ENCODE data around the gene LARP1. TPM values are rescaled to one million over a fixed set of nuclear protein-coding genes. Genes with fewer than 3 reads are reported as not detected.

The LARP1 gene
- total RNA-seq, 1 donor from 2014 or later, result 338 TPM

GRCh38 chr5:154773326-154773725, 18.1 kb downstream of the LARP1 start:
- peaks cover 48% of the 10 kb centered on the region for H3K4me1 Mint-ChIP-seq (ENCODE audit: low read depth)
- peaks cover 4% of the 10 kb centered on the region for H3K36me3 Mint-ChIP-seq (ENCODE audit: low read depth)
- no peaks in the 10 kb centered on the region for H3K9me3 Mint-ChIP-seq
- intact Hi-C loops (cut with micrococcal nuclease), result no loop called here
- H3K27me3 Mint-ChIP-seq (ENCODE audit: insufficient read depth), result no peaks in the 10 kb centered on the region
- no peak for DNase-seq (ENCODE audit: low spot score)
- no peak overlapping the region for H3K27ac Mint-ChIP-seq
- H3K4me3 Mint-ChIP-seq, result no peak overlapping the region

GRCh38 chr5:154776167-154776566, 21.0 kb downstream of the LARP1 start:
- peaks cover 42% of the 10 kb centered on the region for H3K4me1 Mint-ChIP-seq (ENCODE audit: low read depth)
- no peak overlapping the region for H3K4me3 Mint-ChIP-seq

GRCh38 chr5:154778534-154778933, 23.4 kb downstream of the LARP1 start:
- Mint-ChIP-seq H3K4me3 (no peak overlapping the region), H3K27ac (no peak overlapping the region), H3K4me1 (ENCODE audit: low read depth) (peaks cover 48% of the 10 kb centered on the region)

More at GRCh38 chr5:154776167-154776566, 21.0 kb downstream of the LARP1 start:
- Mint-ChIP-seq H3K27ac (no peak overlapping the region), H3K27me3 (ENCODE audit: insufficient read depth) (no peaks in the 10 kb centered on the region), H3K9me3 (no peaks in the 10 kb centered on the region), H3K36me3 (ENCODE audit: low read depth) (peaks cover 2% of the 10 kb centered on the region)
- intact Hi-C loops (cut with micrococcal nuclease), result no loop called here
- no peak for DNase-seq (ENCODE audit: low spot score)

GRCh38 chr5:154779105-154779504, 23.9 kb downstream of the LARP1 start:
- Mint-ChIP-seq H3K4me1 (ENCODE audit: low read depth) (peaks cover 49% of the 10 kb centered on the region), H3K27ac (no peak overlapping the region), H3K36me3 (ENCODE audit: low read depth) (no peaks in the 10 kb centered on the region)

More at GRCh38 chr5:154778534-154778933, 23.4 kb downstream of the LARP1 start:
- DNase-seq (ENCODE audit: low spot score), result no peak
- Mint-ChIP-seq H3K27me3 (ENCODE audit: insufficient read depth) (no peaks in the 10 kb centered on the region), H3K36me3 (ENCODE audit: low read depth) (no peaks in the 10 kb centered on the region), H3K9me3 (no peaks in the 10 kb centered on the region)
- intact Hi-C loops (cut with micrococcal nuclease), result no loop called here

GRCh38 chr5:154780128-154780527, 25.0 kb downstream of the LARP1 start:
- no peak for DNase-seq (ENCODE audit: low spot score)
- H3K9me3 Mint-ChIP-seq, result no peaks in the 10 kb centered on the region
- no peaks in the 10 kb centered on the region for H3K27me3 Mint-ChIP-seq (ENCODE audit: insufficient read depth)
- no peak overlapping the region for H3K4me3 Mint-ChIP-seq
- no peak overlapping the region for H3K27ac Mint-ChIP-seq
- intact Hi-C loops (cut with micrococcal nuclease), result no loop called here
- peaks cover 49% of the 10 kb centered on the region for H3K4me1 Mint-ChIP-seq (ENCODE audit: low read depth)
- no peaks in the 10 kb centered on the region for H3K36me3 Mint-ChIP-seq (ENCODE audit: low read depth)

More at GRCh38 chr5:154779105-154779504, 23.9 kb downstream of the LARP1 start:
- no peaks in the 10 kb centered on the region for H3K27me3 Mint-ChIP-seq (ENCODE audit: insufficient read depth)
- H3K4me3 Mint-ChIP-seq, result no peak overlapping the region
- no peak for DNase-seq (ENCODE audit: low spot score)
- intact Hi-C loops (cut with micrococcal nuclease), result no loop called here
- H3K9me3 Mint-ChIP-seq, result no peaks in the 10 kb centered on the region

GRCh38 chr5:154782326-154782725, 27.1 kb downstream of the LARP1 start:
- peak overlapping the region; percentile 18 for H3K27ac Mint-ChIP-seq
- H3K27me3 Mint-ChIP-seq (ENCODE audit: insufficient read depth), result no peaks in the 10 kb centered on the region
- H3K9me3 Mint-ChIP-seq, result no peaks in the 10 kb centered on the region
- no peak overlapping the region for H3K4me3 Mint-ChIP-seq
- no peak for DNase-seq (ENCODE audit: low spot score)
- peaks cover 5% of the 10 kb centered on the region for H3K36me3 Mint-ChIP-seq (ENCODE audit: low read depth)
- intact Hi-C loops (cut with micrococcal nuclease), result loop anchor here (2.0 kb wide), 1 partner anchor 26 kb away; no protein-coding TSS in a partner anchor
- peaks cover 60% of the 10 kb centered on the region for H3K4me1 Mint-ChIP-seq (ENCODE audit: low read depth)

GRCh38 chr5:154782812-154783592, 27.8 kb downstream of the LARP1 start:
- H3K36me3 Mint-ChIP-seq (ENCODE audit: low read depth), result peaks cover 5% of the 10 kb centered on the region
- intact Hi-C loops (cut with micrococcal nuclease), result loop anchor here (2.0 kb wide), 1 partner anchor 26 kb away; no protein-coding TSS in a partner anchor
- DNase-seq (ENCODE audit: low spot score), result no peak
- H3K4me1 Mint-ChIP-seq (ENCODE audit: low read depth), result peaks cover 67% of the 10 kb centered on the region
- H3K27me3 Mint-ChIP-seq (ENCODE audit: insufficient read depth), result no peaks in the 10 kb centered on the region
- no peaks in the 10 kb centered on the region for H3K9me3 Mint-ChIP-seq
- no peak overlapping the region for H3K27ac Mint-ChIP-seq
- H3K4me3 Mint-ChIP-seq, result no peak overlapping the region

- Mint-ChIP-seq H3K27me3 (ENCODE audit: insufficient read depth) (no peaks in the 10 kb centered on the region), H3K4me3 (no peak overlapping the region), H3K27ac (no peak overlapping the region), H3K9me3 (no peaks in the 10 kb centered on the region), H3K4me1 (ENCODE audit: low read depth) (peaks cover 72% of the 10 kb centered on the region), H3K36me3 (ENCODE audit: low read depth) (peaks cover 8% of the 10 kb centered on the region)
- intact Hi-C loops (cut with micrococcal nuclease), result loop anchor here (2.0 kb wide), 1 partner anchor 27 kb away; no protein-coding TSS in a partner anchor
- DNase-seq (ENCODE audit: low spot score), result no peak
Measured at GRCh38 chr5:154783774-154784460, 28.7 kb downstream of the LARP1 start.

- intact Hi-C loops (cut with micrococcal nuclease), result no loop called here
- no peaks in the 10 kb centered on the region for H3K27me3 Mint-ChIP-seq (ENCODE audit: insufficient read depth)
- H3K36me3 Mint-ChIP-seq (ENCODE audit: low read depth), result peaks cover 9% of the 10 kb centered on the region
- H3K4me1 Mint-ChIP-seq (ENCODE audit: low read depth), result peaks cover 65% of the 10 kb centered on the region
- no peak for DNase-seq (ENCODE audit: low spot score)
- H3K4me3 Mint-ChIP-seq, result no peak overlapping the region
- peak overlapping the region; percentile 38 for H3K27ac Mint-ChIP-seq
- no peaks in the 10 kb centered on the region for H3K9me3 Mint-ChIP-seq
Measured at GRCh38 chr5:154784856-154785255, 29.7 kb downstream of the LARP1 start.

GRCh38 chr5:154786414-154786813, 31.2 kb downstream of the LARP1 start:
- no peak for DNase-seq (ENCODE audit: low spot score)
- peaks cover 58% of the 10 kb centered on the region for H3K4me1 Mint-ChIP-seq (ENCODE audit: low read depth)
- no peak overlapping the region for H3K4me3 Mint-ChIP-seq
- no peaks in the 10 kb centered on the region for H3K27me3 Mint-ChIP-seq (ENCODE audit: insufficient read depth)
- intact Hi-C loops (cut with micrococcal nuclease), result no loop called here
- no peaks in the 10 kb centered on the region for H3K9me3 Mint-ChIP-seq
- peaks cover 19% of the 10 kb centered on the region for H3K36me3 Mint-ChIP-seq (ENCODE audit: low read depth)
- H3K27ac Mint-ChIP-seq, result no peak overlapping the region

- H3K4me3 Mint-ChIP-seq, result peak overlapping the region; percentile 4
- H3K36me3 Mint-ChIP-seq (ENCODE audit: low read depth), result peaks cover 25% of the 10 kb centered on the region
- intact Hi-C loops (cut with micrococcal nuclease), result no loop called here
- peak overlapping the region; percentile 73 for H3K27ac Mint-ChIP-seq
- H3K9me3 Mint-ChIP-seq, result no peaks in the 10 kb centered on the region
- no peaks in the 10 kb centered on the region for H3K27me3 Mint-ChIP-seq (ENCODE audit: insufficient read depth)
- H3K4me1 Mint-ChIP-seq (ENCODE audit: low read depth), result peaks cover 47% of the 10 kb centered on the region
- no peak for DNase-seq (ENCODE audit: low spot score)
Measured at GRCh38 chr5:154788212-154788611, 33.0 kb downstream of the LARP1 start.

- peaks cover 25% of the 10 kb centered on the region for H3K4me1 Mint-ChIP-seq (ENCODE audit: low read depth)
- no peak for DNase-seq (ENCODE audit: low spot score)
- H3K9me3 Mint-ChIP-seq, result no peaks in the 10 kb centered on the region
- H3K36me3 Mint-ChIP-seq (ENCODE audit: low read depth), result peaks cover 42% of the 10 kb centered on the region
- no peak overlapping the region for H3K4me3 Mint-ChIP-seq
- intact Hi-C loops (cut with micrococcal nuclease), result no loop called here
- no peak overlapping the region for H3K27ac Mint-ChIP-seq
- H3K27me3 Mint-ChIP-seq (ENCODE audit: insufficient read depth), result no peaks in the 10 kb centered on the region
Measured at GRCh38 chr5:154791535-154791934, 36.4 kb downstream of the LARP1 start.
